OCI-M2 (cell line): ENCODE data around the gene TAF3.
"Not testable (repeated sequence)": the region's sequence is repeated elsewhere in the genome, so short reads cannot be mapped to it uniquely, and the experiment has no call there.

ENCODE experiments used
- DNase-seq: peaks from one replicate; lab custom pipeline; 2025; ENCODE audit not compliant: unreplicated experiment; lab: John Stamatoyannopoulos, UW

Gene TAF3

GRCh38 chr10:7811743-7812142 lies 6.6 kb upstream of the TAF3 start:
- not testable (repeated sequence) for DNase-seq

- DNase-seq, result no peak
Measured at GRCh38 chr10:7813481-7813880, 4.8 kb upstream of the TAF3 start.

GRCh38 chr10:7817576-7817975 lies 729 bp upstream of the TAF3 start:
- DNase-seq, result no peak

- DNase-seq, result no peak
Measured at GRCh38 chr10:7817984-7818294, 366 bp upstream of the TAF3 start.

- DNase-seq, result no peak
Measured at GRCh38 chr10:7819121-7819460, 786 bp downstream of the TAF3 start.

- no peak for DNase-seq
Measured at GRCh38 chr10:7824251-7824650, 5.9 kb downstream of the TAF3 start.

- no peak for DNase-seq
Measured at GRCh38 chr10:7826971-7827370, 8.7 kb downstream of the TAF3 start.

- no peak for DNase-seq
Measured at GRCh38 chr10:7829289-7829834, 11.1 kb downstream of the TAF3 start.

GRCh38 chr10:7832060-7832459 lies 13.8 kb downstream of the TAF3 start:
- no peak for DNase-seq

- DNase-seq, result no peak
Measured at GRCh38 chr10:7833210-7833609, 14.9 kb downstream of the TAF3 start.

- DNase-seq, result no peak
Measured at GRCh38 chr10:7834262-7834661, 16.0 kb downstream of the TAF3 start.

- DNase-seq, result no peak
Measured at GRCh38 chr10:7836571-7836970, 18.3 kb downstream of the TAF3 start.

GRCh38 chr10:7846591-7846990 lies 28.3 kb downstream of the TAF3 start:
- DNase-seq, result no peak

- DNase-seq, result no peak
Measured at GRCh38 chr10:7853226-7853842, 35.0 kb downstream of the TAF3 start.

GRCh38 chr10:7853890-7854289 lies 35.6 kb downstream of the TAF3 start:
- no peak for DNase-seq

- no peak for DNase-seq
Measured at GRCh38 chr10:7855205-7855604, 36.9 kb downstream of the TAF3 start.

GRCh38 chr10:7856678-7857077 lies 38.4 kb downstream of the TAF3 start:
- no peak for DNase-seq

- DNase-seq, result no peak
Measured at GRCh38 chr10:7857262-7857661, 39.0 kb downstream of the TAF3 start.

GRCh38 chr10:7861509-7862120 lies 43.3 kb downstream of the TAF3 start:
- no peak for DNase-seq

- no peak for DNase-seq
Measured at GRCh38 chr10:7862121-7862514, 43.8 kb downstream of the TAF3 start.

- no peak for DNase-seq
Measured at GRCh38 chr10:7866176-7866575, 47.9 kb downstream of the TAF3 start.

- DNase-seq, result no peak
Measured at GRCh38 chr10:7872041-7872442, 53.7 kb downstream of the TAF3 start.

- DNase-seq, result no peak
Measured at GRCh38 chr10:7874864-7875263, 56.6 kb downstream of the TAF3 start.
